A549 (cell line): ENCODE data around the gene TACR1. TPM values are rescaled to one million over a fixed set of nuclear protein-coding genes. Genes with fewer than 3 reads are reported as not detected.

Experiments
- ATAC-seq, 2 experiments: fragments of 200-7000 bp in 1 of 2; fragments of >200 bp in 1 of 2; cut with Nextera tagmentation in 1 of 2; cut with Tn5 transposase in 1 of 2; 3 replicates each; pipeline versions ENCODE4 v1.8.0 to v1.9.1; 2018 to 2020; ENCODE audit warnings: mild to moderate bottlenecking in 1 of 2, moderate library complexity in 1 of 2
- CTCF ChIA-PET: fragments of 300-600 bp; sonication (Branson Sonifier 250); formaldehyde crosslinking; extraction: SDS; loops from one replicate; lab custom pipeline; 2021; ENCODE audit warnings: antibody characterized with exemption, inconsistent platforms; lab: Yijun Ruan, JAX
- POLR2A ChIA-PET: fragments of 350-600 bp; formaldehyde crosslinking; extraction: SDS; loops from one replicate; lab custom pipeline; 2021; ENCODE audit warnings: antibody characterized with exemption, inconsistent platforms; lab: Yijun Ruan, JAX
- DNase-seq, 2 experiments: peaks; one replicate each; pipeline versions ENCODE4 v3.0.0 to v3.0.0-alpha.2; 2011 to 2016; ENCODE audit warnings: low read depth in 1 of 2, low spot score in 1 of 2
- FAIRE-seq: peaks from 2 replicates; lab custom pipeline; 2011; peaks lifted over from hg19 to GRCh38; lab: Jason Lieb, UNC
- H3K27ac ChIP-seq, 2 experiments: fragments of >200 bp; sonication (Bioruptor Twin); formaldehyde crosslinking; 3 replicates each; pipeline ENCODE4 v1.5.1; 2016 to 2017
- H3K4me1 ChIP-seq: fragments of >200 bp; sonication (Bioruptor Twin); formaldehyde crosslinking; 3 replicates; pipeline ENCODE4 v1.6.1; 2016
- H3K4me2 ChIP-seq: fragments of >200 bp; sonication (Bioruptor Twin); formaldehyde crosslinking; 3 replicates; pipeline ENCODE4 v1.6.1; 2016
- H3K4me3 ChIP-seq: fragments of >200 bp; sonication (Bioruptor Twin); formaldehyde crosslinking; 3 replicates; pipeline ENCODE4 v1.5.1; 2016
- H3K9me3 ChIP-seq: fragments of >200 bp; sonication (Bioruptor Twin); formaldehyde crosslinking; 3 replicates; pipeline ENCODE4 v1.6.1; 2016
- ATOH8 ChIP-seq: fragments of 250-450 bp; sonication (Bioruptor Pico); IDR thresholded peaks from 2 replicates; pipeline ENCODE4 v1.5.0; 2020; ENCODE audit warnings: low read depth, mild to moderate bottlenecking, moderate library complexity
- CHD2 ChIP-seq: fragments of 150-350 bp; IDR thresholded peaks from 2 replicates; pipeline ENCODE4 v1.6.1; 2014; ENCODE audit warnings: low read length; ENCODE audit not compliant: partially characterized antibody
- FOSL2 ChIP-seq, 2 experiments: fragments of 450-650 bp in 1 of 2; fragments of >200 bp in 1 of 2; sonication (Bioruptor Twin) in 1 of 2; formaldehyde crosslinking; IDR thresholded peaks; 2 replicates each; pipeline versions ENCODE4 v1.5.0 to v1.6.1; 2016 to 2020; ENCODE audit warnings: mild to moderate bottlenecking in 1 of 2, moderate library complexity in 1 of 2
- HOXA7 ChIP-seq: fragments of 250-450 bp; sonication (Bioruptor Pico); IDR thresholded peaks from 2 replicates; pipeline ENCODE4 v1.5.0; 2020; ENCODE audit warnings: mild to moderate bottlenecking, moderate library complexity
- NR3C1 ChIP-seq: fragments of >200 bp; sonication (Bioruptor Twin); formaldehyde crosslinking; IDR thresholded peaks from 3 replicates; pipeline ENCODE4 v1.6.1; 2017
- PBX3 ChIP-seq: IDR thresholded peaks from 2 replicates; pipeline ENCODE4 v1.6.1; 2012
- PHF8 ChIP-seq: fragments of 200-600 bp; sonication (generic); IDR thresholded peaks from 2 replicates; pipeline ENCODE4 v1.6.1; 2016; ENCODE audit warnings: low read depth, mild to moderate bottlenecking, antibody characterized with exemption, moderate library complexity, borderline replicate concordance
- RARB ChIP-seq: fragments of 250-450 bp; sonication (Bioruptor Pico); IDR thresholded peaks from 2 replicates; pipeline ENCODE4 v1.8.0; 2021; ENCODE audit warnings: mild to moderate bottlenecking, moderate library complexity
- RCOR1 ChIP-seq: fragments of 150-350 bp; IDR thresholded peaks from 2 replicates; pipeline ENCODE4 v1.6.1; 2014; ENCODE audit warnings: antibody characterized with exemption, low read length, low read depth
- REST ChIP-seq: fragments of 200-600 bp; sonication (generic); IDR thresholded peaks from 2 replicates; pipeline ENCODE4 v1.6.1; 2016; ENCODE audit warnings: antibody characterized with exemption, mild to moderate bottlenecking, moderate library complexity
- RFX5 ChIP-seq: fragments of 450-650 bp; IDR thresholded peaks from 2 replicates; pipeline ENCODE4 v1.7.1; 2014; ENCODE audit warnings: antibody characterized with exemption, mild to moderate bottlenecking, moderate library complexity
- RNF2 ChIP-seq: fragments of 200-600 bp; sonication (generic); IDR thresholded peaks from 2 replicates; pipeline ENCODE4 v1.6.1; 2016; ENCODE audit warnings: low read depth, mild to moderate bottlenecking, antibody characterized with exemption, moderate library complexity, borderline replicate concordance
- TFCP2L1 ChIP-seq: fragments of 250-450 bp; sonication (Bioruptor Pico); IDR thresholded peaks from 2 replicates; pipeline ENCODE4 v1.5.0; 2021; ENCODE audit warnings: mild to moderate bottlenecking
- ZC3H11A ChIP-seq: fragments of 450-650 bp; IDR thresholded peaks from 2 replicates; pipeline ENCODE4 v1.6.1; 2014; ENCODE audit warnings: antibody characterized with exemption, mild to moderate bottlenecking
- WGBS: methylation state at CpG from one replicate; pipeline ENCODE4 v1.1.6; 2017; ENCODE audit errors: missing lambda C conversion rate; 5-methylcytosine and 5-hydroxymethylcytosine counted together
- polyA plus RNA-seq, 4 experiments: library from polyadenylated mRNA; depleted of rRNA in 3 of 4; stranded (reverse); fragments of >200 nt; fragmentation: RNase III in 1 of 4; extraction: RNeasy Plus Mini Kit Qiagen cat#74134 plus additional on column Dnase treatment in 1 of 4; gene quantifications; 2 replicates in 3 of 4; 3 replicates in 1 of 4; pipeline ENCODE4 v1.2.3, GENCODE V29; 2011 to 2017

Gene TACR1
- polyA plus RNA-seq, 2 of the 4 experiments (the other 2 are of a cell fraction) = 0.27 to 0.92 TPM

DNA sequence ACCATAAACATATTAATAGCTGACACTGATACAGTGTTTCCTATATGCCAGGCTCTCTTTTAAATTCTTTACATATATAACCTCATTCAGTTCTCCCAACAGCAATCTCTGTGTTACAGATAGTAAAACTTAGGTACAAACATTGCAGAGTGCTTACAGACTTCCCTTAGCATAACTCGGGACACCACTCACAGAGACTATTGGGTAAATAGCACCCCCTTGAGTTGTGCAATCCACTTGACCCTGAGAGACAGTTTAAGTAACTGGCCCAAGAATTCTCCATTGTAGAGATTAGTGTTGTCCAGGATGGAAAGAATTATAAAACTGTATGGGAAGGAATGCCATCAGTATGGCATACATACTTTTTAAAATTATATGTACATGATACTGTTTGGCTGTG, 130.8 kb downstream of the TACR1 start (continued):
- TF ChIP-seq ZC3H11A = no peak

DNA sequence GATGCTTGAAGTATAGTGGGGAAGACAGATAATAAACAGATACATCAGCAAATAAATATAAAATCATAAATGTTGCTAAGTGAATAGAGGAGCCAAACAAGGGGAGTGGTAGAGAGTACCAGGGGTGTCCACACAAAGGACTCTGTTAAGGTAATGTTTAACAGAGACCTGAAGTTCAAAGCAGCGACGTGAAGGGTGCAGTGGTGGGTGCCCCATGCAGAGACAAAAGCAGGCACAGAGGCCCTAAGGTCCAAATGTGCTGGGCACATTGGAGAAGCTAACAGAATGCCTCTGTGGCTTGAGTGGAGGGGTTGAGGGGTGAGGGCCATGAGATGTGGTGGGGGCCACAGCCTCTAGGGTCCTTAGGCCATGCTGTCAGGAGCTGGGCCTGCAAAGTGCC, 131.8 kb downstream of the TACR1 start:
- CTCF ChIA-PET = interaction anchor here (0.9 to 2.9 kb wide), 5 partner anchors 11 to 337 kb away, joined by 3 to 14 read pairs (median 3); no protein-coding TSS in a partner anchor
- H3K9me3 ChIP-seq = no peaks in the 10 kb centered on the region
- POLR2A ChIA-PET = no interaction called here
- ATAC-seq = no peak
- H3K4me2 ChIP-seq = no peak overlapping the region
- H3K27ac ChIP-seq = no peak overlapping the region
- TF ChIP-seq FOSL2 (IDR thresholded peaks at IDR 0.05) (no peak), FOSL2 (CRISPR knock-in tag; IDR thresholded peaks at IDR 0.05) (no peak)
- H3K4me3 ChIP-seq = no peak overlapping the region
- DNase-seq = no peak
- FAIRE-seq = no peak
- no peaks in the 10 kb centered on the region for H3K4me1 ChIP-seq
- WGBS = 73% methylated on average over 2 of the region's 2 CpGs

DNA sequence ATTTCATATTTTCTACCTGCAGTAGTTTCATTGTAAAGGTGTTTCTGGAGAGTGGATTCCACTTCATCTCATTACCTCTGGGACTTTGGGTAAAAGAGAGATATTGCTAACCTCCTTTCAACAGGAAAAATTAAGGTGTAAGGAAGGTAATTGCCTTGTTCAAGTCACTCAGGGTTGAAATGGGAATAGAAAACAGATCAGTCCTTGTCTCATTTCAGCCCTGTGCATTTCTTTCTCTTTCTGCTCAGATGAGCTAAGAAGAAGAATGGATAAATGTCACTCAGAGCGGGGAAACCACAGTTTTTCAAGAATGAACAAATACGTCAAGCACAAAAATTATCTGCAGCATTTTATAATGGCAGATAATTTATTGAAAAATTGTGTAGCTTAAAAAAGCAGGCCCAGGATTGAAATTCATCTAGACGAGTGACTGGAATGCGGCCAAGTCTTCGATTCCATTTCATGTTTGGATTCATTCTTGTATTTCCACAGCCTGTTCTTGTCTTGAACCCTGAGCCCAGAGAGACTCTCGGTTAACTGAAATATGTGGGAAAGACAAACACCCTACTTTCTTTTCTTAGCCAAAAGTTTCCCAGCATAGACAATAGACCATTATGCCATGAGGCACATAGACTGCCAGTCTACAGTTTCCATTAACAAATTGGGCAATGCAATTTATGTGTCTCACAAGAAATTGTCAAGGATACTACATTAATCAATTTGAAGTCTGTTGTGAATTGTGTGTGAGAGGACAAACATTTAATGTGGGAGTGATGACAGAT, 133.0 kb downstream of the TACR1 start:
- CTCF ChIA-PET = interaction anchor here (1.1 to 3.0 kb wide), 7 partner anchors 8 to 147 kb away, joined by 3 to 17 read pairs (median 5); no protein-coding TSS in a partner anchor
- no peak overlapping the region for H3K27ac ChIP-seq
- FAIRE-seq (no peak), DNase-seq (no peak), ATAC-seq (no peak)
- H3K4me3 ChIP-seq = no peak overlapping the region
- H3K4me2 ChIP-seq = no peak overlapping the region
- 88% methylated on average over 6 of the region's 6 CpGs for WGBS
- no peak for TF ChIP-seq PBX3
- POLR2A ChIA-PET = no interaction called here
- H3K4me1 ChIP-seq = no peaks in the 10 kb centered on the region
- H3K9me3 ChIP-seq = no peaks in the 10 kb centered on the region

DNA sequence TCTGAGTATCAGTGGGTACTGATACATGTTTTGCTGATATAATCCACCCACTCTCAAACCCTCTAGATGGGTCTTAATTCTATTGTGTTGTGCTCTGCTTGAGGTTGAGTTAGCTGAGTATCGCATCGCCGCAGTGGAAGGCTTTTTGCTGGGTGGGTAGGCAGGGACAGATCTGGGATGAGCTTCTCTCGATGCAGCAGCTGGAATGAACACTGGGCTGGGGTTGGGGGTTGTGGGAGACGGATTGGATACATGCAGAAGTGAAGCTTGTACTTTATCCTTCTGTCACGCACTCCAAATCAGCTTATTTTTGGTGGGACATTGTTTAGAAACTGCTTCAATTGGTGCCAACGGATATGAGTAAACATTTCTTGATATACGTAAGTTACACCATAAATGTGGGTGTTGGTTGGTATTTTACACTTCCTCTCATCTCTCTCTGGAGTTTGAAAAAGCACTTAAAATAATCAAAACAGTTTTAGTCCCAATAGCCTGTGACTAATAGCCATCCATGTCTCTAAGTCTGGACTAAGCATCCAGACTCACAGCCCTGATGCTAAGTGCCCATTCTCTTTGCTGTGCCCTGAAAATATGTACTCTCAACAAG, 133.8 kb downstream of the TACR1 start:
- no peak for TF ChIP-seq RNF2
- no peak for TF ChIP-seq REST
- TF ChIP-seq CHD2 = no peak
- no peak for TF ChIP-seq PHF8
- TF ChIP-seq HOXA7 (CRISPR knock-in tag) = no peak
- no peak for TF ChIP-seq TFCP2L1
- no peak for TF ChIP-seq RARB (CRISPR knock-in tag)
- no peak for TF ChIP-seq FOSL2 (IDR thresholded peaks at IDR 0.05)
- TF ChIP-seq FOSL2 (CRISPR knock-in tag; IDR thresholded peaks at IDR 0.05) = no peak
- no peak for TF ChIP-seq RCOR1
- TF ChIP-seq ATOH8 = no peak
- TF ChIP-seq RFX5 = no peak
- no peak for TF ChIP-seq NR3C1
- Histone ChIP-seq H3K9me3 (no peaks in the 10 kb centered on the region), H3K4me3 (no peak overlapping the region), H3K4me1 (no peaks in the 10 kb centered on the region), H3K27ac (no peak overlapping the region), H3K4me2 (no peak overlapping the region)
- DNase-seq (no peak), ATAC-seq (no peak), FAIRE-seq (no peak)
- POLR2A ChIA-PET = no interaction called here
- CTCF ChIA-PET = interaction anchor here (0.6 to 3.0 kb wide), 11 partner anchors 9 to 531 kb away, joined by 3 to 17 read pairs (median 4); partner anchors contain the start of gene TACR1
- 68% methylated on average over 8 of the region's 8 CpGs for WGBS
